ENCODE data around the gene DYTN.

The DYTN gene

DNA sequence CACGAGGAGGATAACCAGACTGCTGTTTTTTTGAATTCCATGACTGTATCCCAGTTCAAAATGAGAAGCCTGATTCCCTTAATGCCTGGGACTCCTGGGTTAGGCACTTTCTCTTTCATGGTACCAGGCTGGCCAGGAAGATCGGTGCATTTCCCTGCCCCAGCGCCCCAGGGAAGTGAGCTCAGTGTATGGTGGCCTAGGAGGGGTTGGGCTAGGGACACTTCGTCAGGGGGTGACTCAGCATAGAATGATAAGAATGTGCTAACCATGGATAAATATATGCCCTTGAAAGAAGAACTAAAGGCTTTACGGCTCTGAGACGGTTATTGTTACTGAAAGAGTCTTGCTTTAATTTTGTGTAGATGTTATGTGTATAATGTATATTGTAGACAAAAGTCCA, 103.4 kb downstream of the DYTN start:
- DNase-seq = no peak
- no peak for ATAC-seq
- H3K4me3 Mint-ChIP-seq = no peak overlapping the region
- H3K4me1 Mint-ChIP-seq = no peaks in the 10 kb centered on the region
- H3K36me3 Mint-ChIP-seq (ENCODE audit: low read depth) = no peaks in the 10 kb centered on the region
- peaks cover 4% of the 10 kb centered on the region for H3K27me3 Mint-ChIP-seq
- H3K27ac Mint-ChIP-seq = no peak overlapping the region
- H3K9me3 Mint-ChIP-seq = no peaks in the 10 kb centered on the region

DNA sequence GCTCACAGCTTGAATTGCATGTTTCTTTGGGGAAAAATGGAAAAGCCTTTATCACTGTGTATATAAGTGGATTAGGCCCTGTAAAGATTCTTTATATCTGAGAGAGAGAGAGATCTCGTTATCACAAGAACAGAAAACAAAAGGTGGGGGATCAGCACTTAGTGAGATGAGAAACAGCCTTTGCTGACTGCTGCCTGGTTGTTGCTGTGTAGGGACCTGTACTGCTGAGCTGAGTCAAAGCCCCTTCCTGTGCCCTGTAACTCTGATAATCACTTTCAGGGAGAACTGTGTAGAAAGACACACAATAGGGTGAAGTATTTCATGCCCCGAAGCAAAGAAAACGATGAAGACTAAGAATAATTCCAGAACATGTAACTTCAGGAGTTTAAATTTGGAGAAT, 106.5 kb downstream of the DYTN start:
- Mint-ChIP-seq H3K9me3 (no peaks in the 10 kb centered on the region), H3K27ac (no peak overlapping the region), H3K27me3 (no peaks in the 10 kb centered on the region), H3K36me3 (ENCODE audit: low read depth) (no peaks in the 10 kb centered on the region), H3K4me1 (no peaks in the 10 kb centered on the region), H3K4me3 (no peak overlapping the region)
- ATAC-seq (no peak), DNase-seq (no peak)

DNA sequence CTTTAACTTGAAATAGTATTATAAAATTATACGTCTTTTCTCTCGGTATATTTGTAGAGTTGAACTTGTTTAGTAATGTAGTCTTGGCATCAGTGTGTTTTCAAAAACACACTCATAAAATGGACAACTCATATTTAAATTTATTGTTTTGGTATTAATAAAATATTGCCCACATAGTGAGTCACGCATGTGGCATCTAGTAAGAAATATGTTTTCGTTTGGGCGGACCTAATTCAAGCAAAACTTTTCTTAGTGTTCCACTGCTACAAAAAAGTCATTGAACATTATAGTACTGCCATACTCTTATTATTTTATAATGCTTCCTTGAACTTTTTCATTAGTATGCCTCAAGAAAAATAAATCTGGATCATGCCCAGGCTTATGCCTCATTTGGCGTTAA, 107.0 kb downstream of the DYTN start:
- no peaks in the 10 kb centered on the region for H3K36me3 Mint-ChIP-seq (ENCODE audit: low read depth)
- no peak overlapping the region for H3K27ac Mint-ChIP-seq
- ATAC-seq (no peak), DNase-seq (no peak)
- H3K4me3 Mint-ChIP-seq = no peak overlapping the region
- no peaks in the 10 kb centered on the region for H3K4me1 Mint-ChIP-seq
- no peaks in the 10 kb centered on the region for H3K27me3 Mint-ChIP-seq
- H3K9me3 Mint-ChIP-seq = no peaks in the 10 kb centered on the region

DNA sequence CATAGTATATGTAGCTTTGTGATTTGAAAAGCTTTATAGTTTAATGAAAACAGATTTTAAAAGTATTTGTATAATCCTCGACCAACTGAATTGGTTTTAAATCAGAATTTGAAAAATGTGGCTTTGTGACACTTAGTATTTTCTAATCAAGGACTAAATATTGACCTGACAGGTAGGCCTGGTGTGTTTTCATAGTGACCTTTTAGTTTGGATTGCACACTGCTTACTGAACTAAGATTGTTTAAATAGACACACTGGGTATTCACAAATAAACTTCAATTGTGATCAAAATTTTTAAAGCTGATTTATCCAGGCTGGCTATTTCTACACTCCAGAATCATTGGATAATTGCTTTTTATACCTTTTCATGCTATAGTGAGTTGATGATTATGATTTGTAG, 107.7 kb downstream of the DYTN start:
- Mint-ChIP-seq H3K27ac (no peak overlapping the region), H3K4me1 (no peaks in the 10 kb centered on the region), H3K9me3 (no peaks in the 10 kb centered on the region), H3K4me3 (no peak overlapping the region), H3K36me3 (ENCODE audit: low read depth) (no peaks in the 10 kb centered on the region), H3K27me3 (no peaks in the 10 kb centered on the region)
- no peak for DNase-seq
- ATAC-seq = no peak

DNA sequence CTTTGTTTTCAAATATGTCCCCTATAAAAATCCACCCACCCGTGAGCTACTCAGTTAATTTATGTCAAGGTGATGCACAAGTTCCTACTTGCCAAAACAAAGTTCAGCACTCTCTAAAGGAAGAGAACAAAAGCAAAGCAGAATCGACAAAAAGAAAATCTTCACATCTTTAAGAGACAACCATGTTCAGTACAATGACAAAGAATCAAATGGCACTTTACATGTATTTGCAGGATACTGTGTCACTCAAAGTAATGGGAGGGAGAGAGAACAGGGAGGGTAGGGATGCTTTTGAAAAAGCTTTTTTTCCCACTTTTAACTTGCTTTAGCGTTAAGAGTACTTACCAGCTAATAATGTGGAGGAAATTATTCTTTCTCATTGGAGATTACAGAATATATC, 115.0 kb downstream of the DYTN start:
- H3K9me3 Mint-ChIP-seq = no peaks in the 10 kb centered on the region
- H3K4me1 Mint-ChIP-seq = no peaks in the 10 kb centered on the region
- ATAC-seq = no peak
- no peak for DNase-seq
- H3K27me3 Mint-ChIP-seq = no peaks in the 10 kb centered on the region
- no peaks in the 10 kb centered on the region for H3K36me3 Mint-ChIP-seq (ENCODE audit: low read depth)
- H3K27ac Mint-ChIP-seq = no peak overlapping the region
- H3K4me3 Mint-ChIP-seq = no peak overlapping the region

Measured in activated naive CD8-positive, alpha-beta T cell treated with anti-CD3 and anti-CD28 coated beads, Interleukin-2, amount 50 U/mL, for 24 hours (primary cell).